Fibroblast of lung (primary cell): Measurements from ENCODE around the gene KDM8. TPM values are rescaled to one million over a fixed set of nuclear protein-coding genes. Genes with fewer than 3 reads are reported as not detected.

Experiments used
- DNase-seq, 2 donors: peaks; one replicate each; pipeline versions ENCODE4 v3.0.0 to v3.0.0-alpha.2; 2010; ENCODE audit warnings: low read depth in 2 of 2
- H2AFZ ChIP-seq: 2 replicates; pipeline ENCODE4 v1.5.1; 2012; ENCODE audit warnings: low read length, control low read depth, inconsistent platforms
- H3K27ac ChIP-seq: 2 replicates; pipeline ENCODE4 v1.5.1; 2011; ENCODE audit warnings: low read length, control low read depth; ENCODE audit not compliant: insufficient read depth
- H3K27me3 ChIP-seq: 2 replicates; pipeline ENCODE4 v1.5.1; 2011; ENCODE audit warnings: mild to moderate bottlenecking, low read length; ENCODE audit not compliant: control insufficient read depth, insufficient read depth
- H3K36me3 ChIP-seq: 2 replicates; pipeline ENCODE4 v1.5.1; 2011; ENCODE audit warnings: low read length; ENCODE audit not compliant: control insufficient read depth, insufficient read depth
- H3K4me1 ChIP-seq: 2 replicates; pipeline ENCODE4 v1.5.1; 2011; ENCODE audit warnings: low read length; ENCODE audit not compliant: control insufficient read depth, insufficient read depth; ENCODE audit errors: extremely low read depth
- H3K4me2 ChIP-seq: 2 replicates; pipeline ENCODE4 v1.5.1; 2011; ENCODE audit warnings: low read length, control low read depth; ENCODE audit not compliant: insufficient read depth; ENCODE audit errors: extremely low read depth
- H3K4me3 ChIP-seq, 4 experiments: fragments of 200-600 bp in 1 of 4; sonication (generic) in 1 of 4; replicated peaks in 1 of 4; 2 replicates each; pipeline ENCODE4 v1.5.1; 2011 to 2016; ENCODE audit warnings: low read length in 4 of 4, low read depth in 3 of 4, mild to moderate bottlenecking in 3 of 4, control low read depth in 2 of 4, inconsistent platforms in 1 of 4, mixed read lengths in 1 of 4; ENCODE audit not compliant: insufficient read depth in 1 of 4; ENCODE audit errors: control extremely low read depth in 1 of 4
- H3K79me2 ChIP-seq: 2 replicates; pipeline ENCODE4 v1.5.1; 2012; ENCODE audit warnings: mild to moderate bottlenecking, low read length, inconsistent platforms; ENCODE audit not compliant: control insufficient read depth, insufficient read depth
- H3K9ac ChIP-seq: 2 replicates; pipeline ENCODE4 v1.5.1; 2011; ENCODE audit warnings: mild to moderate bottlenecking, low read length, control low read depth; ENCODE audit not compliant: insufficient read depth
- H3K9me3 ChIP-seq: 2 replicates; pipeline ENCODE4 v1.5.1; 2012; ENCODE audit warnings: low read depth, low read length; ENCODE audit not compliant: control insufficient read depth, insufficient read depth
- H4K20me1 ChIP-seq: 2 replicates; pipeline ENCODE4 v1.5.1; 2011; ENCODE audit warnings: low read length; ENCODE audit not compliant: control insufficient read depth, insufficient read depth; ENCODE audit errors: extremely low read depth
- CTCF ChIP-seq, 2 donors: IDR thresholded peaks in 1 of 2; conservative IDR thresholded peaks in 1 of 2; 1 replicate in 1 of 2; 2 replicates in 1 of 2; pipeline ENCODE4 v1.5.1; 2011 to 2012; ENCODE audit warnings: low read length in 2 of 2, control low read depth in 1 of 2, inconsistent platforms in 1 of 2, low read depth in 1 of 2, mild to moderate bottlenecking in 1 of 2
- EZH2 ChIP-seq: IDR thresholded peaks from 2 replicates; pipeline ENCODE4 v1.5.1; 2012; ENCODE audit warnings: low read length, control low read depth, mild to moderate bottlenecking; ENCODE audit errors: missing control alignments
- polyA plus RNA-seq, 2 donors: library from polyadenylated mRNA; depleted of rRNA in 1 of 2; stranded (reverse) in 1 of 2; unstranded in 1 of 2; fragments of >200 nt; gene quantifications; 2 replicates each; pipeline ENCODE4 v1.2.1, GENCODE V29; 2011 to 2012; ENCODE audit warnings: missing spikeins in 1 of 2
- total RNA-seq: library from RNA; depleted of rRNA; stranded (reverse); fragments of >200 nt; gene quantifications from 2 replicates; pipeline ENCODE4 v1.2.1, GENCODE V29; 2014

Gene KDM8
- total and polyA plus RNA-seq, 2 donors (not counting 1 experiment from before 2014, with no cell fraction given): 2.0 to 3.6 TPM

GRCh38 chr16:27224271-27224737 is 21.0 kb downstream of the KDM8 start:
- H3K4me1 ChIP-seq: peaks cover 19% of the 10 kb centered on the region
- H3K9me3 ChIP-seq: no peaks in the 10 kb centered on the region
- H3K4me2 ChIP-seq: no peak overlapping the region
- no peak for TF ChIP-seq EZH2
- no peak for TF ChIP-seq CTCF (conservative IDR thresholded peaks at IDR 0.05 in 1 of 2, IDR thresholded peaks at IDR 0.05 in 1 of 2; ENCODE audit: low read depth in 1 of 2, low read length in 2 of 2)
- H2AFZ ChIP-seq: no peak overlapping the region
- peaks cover 10% of the 10 kb centered on the region for H3K36me3 ChIP-seq
- H3K27ac ChIP-seq: no peak overlapping the region
- H3K4me3 ChIP-seq: no peak overlapping the region
- no peak overlapping the region for H3K9ac ChIP-seq
- H3K27me3 ChIP-seq: no peaks in the 10 kb centered on the region
- H3K79me2 ChIP-seq: no peaks in the 10 kb centered on the region
- H4K20me1 ChIP-seq: no peaks in the 10 kb centered on the region
- no peak for DNase-seq

GRCh38 chr16:27224741-27225300 is 21.5 kb downstream of the KDM8 start:
- Histone ChIP-seq H3K36me3 (peaks cover 11% of the 10 kb centered on the region), H3K9ac (no peak overlapping the region), H3K4me1 (peaks cover 19% of the 10 kb centered on the region), H3K79me2 (no peaks in the 10 kb centered on the region), H3K4me3 (no peak overlapping the region), H3K27ac (no peak overlapping the region), H2AFZ (no peak overlapping the region), H3K27me3 (no peaks in the 10 kb centered on the region), H4K20me1 (no peaks in the 10 kb centered on the region), H3K4me2 (no peak overlapping the region), H3K9me3 (no peaks in the 10 kb centered on the region)
- TF ChIP-seq CTCF (conservative IDR thresholded peaks at IDR 0.05 in 1 of 2, IDR thresholded peaks at IDR 0.05 in 1 of 2; ENCODE audit: low read depth in 1 of 2, low read length in 2 of 2) (no peak), EZH2 (no peak)
- no peak for DNase-seq

GRCh38 chr16:27225536-27226360 is 22.4 kb downstream of the KDM8 start:
- no peak for TF ChIP-seq EZH2
- no peak for TF ChIP-seq CTCF (conservative IDR thresholded peaks at IDR 0.05 in 1 of 2, IDR thresholded peaks at IDR 0.05 in 1 of 2; ENCODE audit: low read depth in 1 of 2, low read length in 2 of 2)
- Histone ChIP-seq H2AFZ (no peak overlapping the region), H4K20me1 (no peaks in the 10 kb centered on the region), H3K9me3 (no peaks in the 10 kb centered on the region), H3K4me3 (no peak overlapping the region), H3K36me3 (peaks cover 16% of the 10 kb centered on the region), H3K27me3 (no peaks in the 10 kb centered on the region), H3K4me2 (no peak overlapping the region), H3K27ac (no peak overlapping the region), H3K79me2 (no peaks in the 10 kb centered on the region), H3K4me1 (peaks cover 19% of the 10 kb centered on the region), H3K9ac (no peak overlapping the region)
- no peak for DNase-seq
